Retinal pigment epithelial cell (primary cell): ENCODE data around the gene PADI2.

Experiments used
- DNase-seq: peaks from one replicate; pipeline ENCODE4 v3.0.0-alpha.2; 2010; ENCODE audit warnings: low read depth
- H3K4me3 ChIP-seq: 2 replicates; pipeline ENCODE4 v1.5.1; 2011; ENCODE audit warnings: mild to moderate bottlenecking, low read length, control low read depth, moderate library complexity
- CTCF ChIP-seq: conservative IDR thresholded peaks from 2 replicates; pipeline ENCODE4 v1.5.1; 2011; ENCODE audit warnings: low read depth, low read length, control low read depth, inconsistent platforms

The PADI2 gene

GRCh38 chr1:17134034-17134433 is 14.8 kb upstream of the PADI2 start:
- no peak for TF ChIP-seq CTCF
- no peak overlapping the region for H3K4me3 ChIP-seq
- no peak for DNase-seq

GRCh38 chr1:17130138-17130635 is 10.9 kb upstream of the PADI2 start:
- no peak overlapping the region for H3K4me3 ChIP-seq
- TF ChIP-seq CTCF: no peak
- no peak for DNase-seq

- TF ChIP-seq CTCF: no peak
- no peak overlapping the region for H3K4me3 ChIP-seq
- DNase-seq: peak; percentile 93
Observed at GRCh38 chr1:17128361-17128760, 9.1 kb upstream of the PADI2 start.

GRCh38 chr1:17125756-17126237 is 6.5 kb upstream of the PADI2 start:
- TF ChIP-seq CTCF: peak; percentile 94
- no peak overlapping the region for H3K4me3 ChIP-seq
- DNase-seq: no peak

- no peak overlapping the region for H3K4me3 ChIP-seq
- DNase-seq: no peak
- TF ChIP-seq CTCF: no peak
Observed at GRCh38 chr1:17123196-17124045, 4.2 kb upstream of the PADI2 start.

GRCh38 chr1:17122521-17123164 is 3.4 kb upstream of the PADI2 start:
- TF ChIP-seq CTCF: no peak
- H3K4me3 ChIP-seq: no peak overlapping the region
- no peak for DNase-seq
